ENCODE results near the gene PHLDA1. TPM values are rescaled to one million over a fixed set of nuclear protein-coding genes. Genes with fewer than 3 reads are reported as not detected.

PHLDA1 gene
- total and polyA plus RNA-seq, 2 of the 13 experiments (the other 11 are each of a cell fraction or from before 2014, with no cell fraction given) = 33.8 to 41.0 TPM

DNA sequence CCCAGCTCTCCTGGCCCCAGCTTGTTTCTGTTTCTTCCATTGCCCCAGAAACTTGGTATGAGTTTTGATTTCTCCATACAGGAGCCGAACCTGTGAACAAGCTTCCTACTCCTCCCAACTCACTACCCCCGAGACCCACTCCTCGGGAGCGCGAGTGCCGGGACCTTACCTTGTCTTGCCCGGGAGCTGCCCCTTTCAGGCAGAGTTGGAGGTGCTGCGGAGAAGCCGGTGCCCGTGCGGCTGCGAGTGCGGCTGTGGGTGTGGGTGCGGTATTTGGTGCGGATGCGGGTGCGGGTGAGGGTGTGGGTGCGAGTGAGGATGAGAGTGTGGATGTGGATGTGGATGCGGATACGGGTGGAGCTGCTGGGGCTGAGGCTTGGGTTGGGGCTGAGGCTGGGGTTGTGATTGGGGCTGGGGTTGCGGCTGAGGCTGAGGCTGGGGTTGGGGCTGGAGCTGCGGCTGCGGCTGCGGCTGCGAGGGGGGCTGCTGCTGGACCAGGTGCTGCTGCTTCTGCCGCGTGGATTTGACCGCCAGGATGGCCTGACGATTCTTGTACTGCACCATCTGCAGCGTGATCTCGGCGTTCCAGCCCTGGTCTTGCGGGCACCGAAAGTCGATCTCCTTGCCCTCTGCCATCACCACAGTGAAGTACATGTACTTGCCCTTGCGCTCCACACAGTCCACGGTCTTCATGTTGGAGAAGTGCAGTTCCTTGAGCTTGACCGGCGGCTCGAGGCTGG lies 1.1 kb downstream of the PHLDA1 start (continued):
- TF ChIP-seq DPF2 (CRISPR knock-in tag; IDR thresholded peaks at IDR 0.05; ENCODE audit: borderline replicate concordance, low read depth) (no peak), ZBTB20 (CRISPR knock-in tag; IDR thresholded peaks at IDR 0.05; ENCODE audit: borderline replicate concordance, low read depth) (0 out of 2 replicates have a peak, but pooled peaks have one; percentile 1), SALL2 (CRISPR knock-in tag; IDR thresholded peaks at IDR 0.05) (peak; percentile 22; the same call in 1 of the 2 replicates), CCDC6 (CRISPR knock-in tag; IDR thresholded peaks at IDR 0.05) (peak; percentile 75; the same call in 1 of the 2 replicates), ZNF562 (CRISPR knock-in tag; IDR thresholded peaks at IDR 0.05; ENCODE audit: borderline replicate concordance) (no peak), ZNF234 (CRISPR knock-in tag; conservative IDR thresholded peaks at IDR 0.05) (no peak; the same call in 1 of the 2 replicates), FLYWCH1 (CRISPR knock-in tag; IDR thresholded peaks at IDR 0.05) (no peak), ZNF329 (CRISPR knock-in tag; IDR thresholded peaks at IDR 0.05; ENCODE audit: low read depth) (no peak), ONECUT2 (CRISPR knock-in tag; IDR thresholded peaks at IDR 0.05) (no peak), SP140L (CRISPR knock-in tag; IDR thresholded peaks at IDR 0.05; ENCODE audit: borderline replicate concordance) (no peak), SRSF9 (IDR thresholded peaks at IDR 0.05; ENCODE audit: borderline replicate concordance, insufficient read depth, low read depth, low read length, poor library complexity, severe bottlenecking) (no peak), HIVEP1 (CRISPR knock-in tag; IDR thresholded peaks at IDR 0.05) (no peak)
- TF ChIP-seq, protein P1, sequence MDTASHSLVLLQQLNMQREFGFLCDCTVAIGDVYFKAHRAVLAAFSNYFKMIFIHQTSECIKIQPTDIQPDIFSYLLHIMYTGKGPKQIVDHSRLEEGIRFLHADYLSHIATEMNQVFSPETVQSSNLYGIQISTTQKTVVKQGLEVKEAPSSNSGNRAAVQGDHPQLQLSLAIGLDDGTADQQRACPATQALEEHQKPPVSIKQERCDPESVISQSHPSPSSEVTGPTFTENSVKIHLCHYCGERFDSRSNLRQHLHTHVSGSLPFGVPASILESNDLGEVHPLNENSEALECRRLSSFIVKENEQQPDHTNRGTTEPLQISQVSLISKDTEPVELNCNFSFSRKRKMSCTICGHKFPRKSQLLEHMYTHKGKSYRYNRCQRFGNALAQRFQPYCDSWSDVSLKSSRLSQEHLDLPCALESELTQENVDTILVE (CRISPR knock-in tag; IDR thresholded peaks at IDR 0.05) = no peak
- TF ChIP-seq, protein P2, sequence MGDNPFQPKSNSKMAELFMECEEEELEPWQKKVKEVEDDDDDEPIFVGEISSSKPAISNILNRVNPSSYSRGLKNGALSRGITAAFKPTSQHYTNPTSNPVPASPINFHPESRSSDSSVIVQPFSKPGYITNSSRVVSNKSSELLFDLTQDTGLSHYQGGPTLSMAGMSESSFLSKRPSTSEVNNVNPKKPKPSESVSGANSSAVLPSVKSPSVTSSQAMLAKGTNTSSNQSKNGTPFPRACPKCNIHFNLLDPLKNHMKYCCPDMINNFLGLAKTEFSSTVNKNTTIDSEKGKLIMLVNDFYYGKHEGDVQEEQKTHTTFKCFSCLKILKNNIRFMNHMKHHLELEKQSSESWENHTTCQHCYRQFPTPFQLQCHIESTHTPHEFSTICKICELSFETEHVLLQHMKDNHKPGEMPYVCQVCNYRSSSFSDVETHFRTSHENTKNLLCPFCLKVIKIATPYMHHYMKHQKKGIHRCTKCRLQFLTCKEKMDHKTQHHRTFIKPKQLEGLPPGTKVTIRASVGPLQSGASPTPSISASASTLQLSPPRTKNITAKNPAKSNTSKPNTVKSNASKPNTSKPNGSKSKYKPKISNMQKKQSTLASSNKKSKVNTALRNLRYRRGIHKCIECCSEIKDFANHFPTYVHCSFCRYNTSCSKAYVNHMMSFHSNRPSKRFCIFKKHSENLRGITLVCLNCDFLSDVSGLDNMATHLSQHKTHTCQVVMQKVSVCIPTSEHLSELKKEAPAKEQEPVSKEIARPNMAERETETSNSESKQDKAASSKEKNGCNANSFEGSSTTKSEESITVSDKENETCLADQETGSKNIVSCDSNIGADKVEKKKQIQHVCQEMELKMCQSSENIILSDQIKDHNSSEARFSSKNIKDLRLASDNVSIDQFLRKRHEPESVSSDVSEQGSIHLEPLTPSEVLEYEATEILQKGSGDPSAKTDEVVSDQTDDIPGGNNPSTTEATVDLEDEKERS (CRISPR knock-in tag; IDR thresholded peaks at IDR 0.05) = 0 out of 2 replicates have a peak, but pooled peaks have one; percentile 28
- TF ChIP-seq, protein P3, sequence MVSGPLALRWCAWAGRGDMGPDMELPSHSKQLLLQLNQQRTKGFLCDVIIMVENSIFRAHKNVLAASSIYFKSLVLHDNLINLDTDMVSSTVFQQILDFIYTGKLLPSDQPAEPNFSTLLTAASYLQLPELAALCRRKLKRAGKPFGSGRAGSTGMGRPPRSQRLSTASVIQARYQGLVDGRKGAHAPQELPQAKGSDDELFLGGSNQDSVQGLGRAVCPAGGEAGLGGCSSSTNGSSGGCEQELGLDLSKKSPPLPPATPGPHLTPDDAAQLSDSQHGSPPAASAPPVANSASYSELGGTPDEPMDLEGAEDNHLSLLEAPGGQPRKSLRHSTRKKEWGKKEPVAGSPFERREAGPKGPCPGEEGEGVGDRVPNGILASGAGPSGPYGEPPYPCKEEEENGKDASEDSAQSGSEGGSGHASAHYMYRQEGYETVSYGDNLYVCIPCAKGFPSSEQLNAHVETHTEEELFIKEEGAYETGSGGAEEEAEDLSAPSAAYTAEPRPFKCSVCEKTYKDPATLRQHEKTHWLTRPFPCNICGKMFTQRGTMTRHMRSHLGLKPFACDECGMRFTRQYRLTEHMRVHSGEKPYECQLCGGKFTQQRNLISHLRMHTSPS (CRISPR knock-in tag; IDR thresholded peaks at IDR 0.05; ENCODE audit: low read depth) = no peak
- TF ChIP-seq, protein P4, sequence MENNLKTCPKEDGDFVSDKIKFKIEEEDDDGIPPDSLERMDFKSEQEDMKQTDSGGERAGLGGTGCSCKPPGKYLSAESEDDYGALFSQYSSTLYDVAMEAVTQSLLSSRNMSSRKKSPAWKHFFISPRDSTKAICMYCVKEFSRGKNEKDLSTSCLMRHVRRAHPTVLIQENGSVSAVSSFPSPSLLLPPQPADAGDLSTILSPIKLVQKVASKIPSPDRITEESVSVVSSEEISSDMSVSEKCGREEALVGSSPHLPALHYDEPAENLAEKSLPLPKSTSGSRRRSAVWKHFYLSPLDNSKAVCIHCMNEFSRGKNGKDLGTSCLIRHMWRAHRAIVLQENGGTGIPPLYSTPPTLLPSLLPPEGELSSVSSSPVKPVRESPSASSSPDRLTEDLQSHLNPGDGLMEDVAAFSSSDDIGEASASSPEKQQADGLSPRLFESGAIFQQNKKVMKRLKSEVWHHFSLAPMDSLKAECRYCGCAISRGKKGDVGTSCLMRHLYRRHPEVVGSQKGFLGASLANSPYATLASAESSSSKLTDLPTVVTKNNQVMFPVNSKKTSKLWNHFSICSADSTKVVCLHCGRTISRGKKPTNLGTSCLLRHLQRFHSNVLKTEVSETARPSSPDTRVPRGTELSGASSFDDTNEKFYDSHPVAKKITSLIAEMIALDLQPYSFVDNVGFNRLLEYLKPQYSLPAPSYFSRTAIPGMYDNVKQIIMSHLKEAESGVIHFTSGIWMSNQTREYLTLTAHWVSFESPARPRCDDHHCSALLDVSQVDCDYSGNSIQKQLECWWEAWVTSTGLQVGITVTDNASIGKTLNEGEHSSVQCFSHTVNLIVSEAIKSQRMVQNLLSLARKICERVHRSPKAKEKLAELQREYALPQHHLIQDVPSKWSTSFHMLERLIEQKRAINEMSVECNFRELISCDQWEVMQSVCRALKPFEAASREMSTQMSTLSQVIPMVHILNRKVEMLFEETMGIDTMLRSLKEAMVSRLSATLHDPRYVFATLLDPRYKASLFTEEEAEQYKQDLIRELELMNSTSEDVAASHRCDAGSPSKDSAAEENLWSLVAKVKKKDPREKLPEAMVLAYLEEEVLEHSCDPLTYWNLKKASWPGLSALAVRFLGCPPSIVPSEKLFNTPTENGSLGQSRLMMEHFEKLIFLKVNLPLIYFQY (CRISPR knock-in tag; IDR thresholded peaks at IDR 0.05; ENCODE audit: borderline replicate concordance) = no peak
